IMR-90 (cell line): ENCODE data around the gene SKAP1. TPM values are rescaled to one million over a fixed set of nuclear protein-coding genes. Genes with fewer than 3 reads are reported as not detected.

Source experiments
- ATAC-seq: fragments of 200-7000 bp; cut with Tn5 transposase; 2 replicates; pipeline ENCODE4 v1.9.1; 2020; ENCODE audit warnings: low read depth, mild to moderate bottlenecking, moderate library complexity
- BruUV-seq: library from RNA; stranded (reverse); fragments of 400-500 nt; replicated peaks from 2 replicates; lab custom pipeline; 2021; lab: Mats Ljungman, UMichigan
- CTCF ChIA-PET: fragments of 300-600 bp; formaldehyde crosslinking; extraction: SDS; loops from one replicate; lab custom pipeline; 2021; ENCODE audit warnings: antibody characterized with exemption; lab: Yijun Ruan, JAX
- POLR2A ChIA-PET: fragments of 300-600 bp; sonication (Branson Sonifier 250); formaldehyde crosslinking; loops from one replicate; lab custom pipeline; 2022; ENCODE audit warnings: antibody characterized with exemption; ENCODE audit not compliant: unreplicated experiment; lab: Charles Lee
- DNase-seq: peaks from one replicate; pipeline ENCODE4 v3.0.0; 2013
- H2AFZ ChIP-seq: replicated peaks from 2 replicates; pipeline ENCODE3; 2013; ENCODE audit warnings: low read length, mild to moderate bottlenecking; ENCODE audit not compliant: poor library complexity
- H2AK5ac ChIP-seq: 2 replicates; pipeline ENCODE4 v1.6.1; 2013; ENCODE audit warnings: low read depth, low read length, inconsistent platforms
- H2AK9ac ChIP-seq: replicated peaks from 2 replicates; pipeline ENCODE3; 2013; ENCODE audit warnings: mild to moderate bottlenecking, low read depth, low read length, moderate library complexity; ENCODE audit not compliant: poor library complexity
- H2BK120ac ChIP-seq: 2 replicates; pipeline ENCODE4 v1.6.1; 2013; ENCODE audit warnings: low read depth, low read length, inconsistent platforms
- H2BK15ac ChIP-seq: 3 replicates; pipeline ENCODE4 v1.6.1; 2013; ENCODE audit warnings: low read depth, low read length, inconsistent platforms
- H2BK20ac ChIP-seq: 2 replicates; pipeline ENCODE4 v1.6.1; 2013; ENCODE audit warnings: low read depth, mild to moderate bottlenecking, inconsistent platforms, low read length, moderate library complexity
- H2BK5ac ChIP-seq: 2 replicates; pipeline ENCODE4 v1.6.1; 2013; ENCODE audit warnings: mild to moderate bottlenecking, low read depth, low read length, inconsistent platforms; ENCODE audit not compliant: poor library complexity, severe bottlenecking
- H3K14ac ChIP-seq: replicated peaks from 2 replicates; pipeline ENCODE4 v1.6.1; 2013; ENCODE audit warnings: low read depth, low read length, inconsistent platforms
- H3K18ac ChIP-seq: 2 replicates; pipeline ENCODE4 v1.6.1; 2013; ENCODE audit warnings: low read depth, low read length, control low read depth
- H3K23ac ChIP-seq: 2 replicates; pipeline ENCODE4 v1.6.1; 2013; ENCODE audit warnings: low read depth, low read length, inconsistent platforms
- H3K27ac ChIP-seq: 2 replicates; pipeline ENCODE4 v1.5.1; 2013; ENCODE audit warnings: mild to moderate bottlenecking, control low read depth, low read length; ENCODE audit not compliant: insufficient read depth
- H3K27me3 ChIP-seq: 2 replicates; pipeline ENCODE4 v1.6.1; 2013; ENCODE audit warnings: low read length; ENCODE audit not compliant: control insufficient read depth, insufficient read depth
- H3K36me3 ChIP-seq: 2 replicates; pipeline ENCODE4 v1.6.1; 2013; ENCODE audit warnings: low read length, mixed read lengths; ENCODE audit not compliant: control insufficient read depth, insufficient read depth
- H3K4ac ChIP-seq: 2 replicates; pipeline ENCODE4 v1.6.1; 2013; ENCODE audit warnings: low read depth, low read length, inconsistent platforms
- H3K4me1 ChIP-seq: 2 replicates; pipeline ENCODE4 v1.6.1; 2013; ENCODE audit warnings: low read length, mixed read lengths; ENCODE audit not compliant: control insufficient read depth, insufficient read depth
- H3K4me2 ChIP-seq: 2 replicates; pipeline ENCODE4 v1.6.1; 2013; ENCODE audit warnings: low read depth, mild to moderate bottlenecking, control low read depth, low read length, moderate library complexity
- H3K4me3 ChIP-seq: 2 replicates; pipeline ENCODE4 v1.5.1; 2013; ENCODE audit warnings: low read depth, mild to moderate bottlenecking, control low read depth, low read length, moderate library complexity; ENCODE audit not compliant: insufficient read depth
- H3K56ac ChIP-seq: 2 replicates; pipeline ENCODE4 v1.6.1; 2013; ENCODE audit warnings: low read length, inconsistent platforms; ENCODE audit not compliant: insufficient read depth; ENCODE audit errors: extremely low read depth
- H3K79me1 ChIP-seq, 2 experiments: 2 replicates each; pipeline ENCODE4 v1.6.1; 2013; ENCODE audit warnings: low read length in 2 of 2, inconsistent platforms in 1 of 2, low read depth in 1 of 2
- H3K9ac ChIP-seq: 2 replicates; pipeline ENCODE4 v1.6.1; 2013; ENCODE audit warnings: low read depth, low read length, control low read depth
- H3K9me1 ChIP-seq: 2 replicates; pipeline ENCODE4 v1.6.1; 2013; ENCODE audit warnings: low read length, inconsistent platforms; ENCODE audit not compliant: insufficient read depth
- H3K9me3 ChIP-seq: 2 replicates; pipeline ENCODE4 v1.6.1; 2013; ENCODE audit warnings: low read length; ENCODE audit not compliant: control insufficient read depth, insufficient read depth
- H4K20me1 ChIP-seq: 2 replicates; pipeline ENCODE4 v1.6.1; 2013; ENCODE audit warnings: low read length, inconsistent platforms; ENCODE audit not compliant: insufficient read depth
- H4K5ac ChIP-seq: 2 replicates; pipeline ENCODE4 v1.6.1; 2013; ENCODE audit warnings: mild to moderate bottlenecking, low read depth, low read length, control low read depth
- H4K8ac ChIP-seq, 2 experiments: 2 replicates each; pipeline ENCODE4 v1.6.1; 2013; ENCODE audit warnings: low read depth in 2 of 2, low read length in 2 of 2, control low read depth in 1 of 2, inconsistent platforms in 1 of 2
- H4K91ac ChIP-seq: 2 replicates; pipeline ENCODE4 v1.6.1; 2013; ENCODE audit warnings: low read depth, low read length, inconsistent platforms; ENCODE audit not compliant: insufficient read depth
- BHLHE40 ChIP-seq: fragments of 150-350 bp; IDR thresholded peaks from 2 replicates; pipeline ENCODE4 v1.6.1; 2016; ENCODE audit warnings: mild to moderate bottlenecking, low read depth, low read length
- CEBPB ChIP-seq: IDR thresholded peaks from 2 replicates; pipeline ENCODE4 v1.6.1; 2012; ENCODE audit warnings: low read depth, low read length, improper control_type of control experiment
- CHD1 ChIP-seq: IDR thresholded peaks from 2 replicates; pipeline ENCODE4 v1.6.1; 2012; ENCODE audit warnings: low read depth, low read length, improper control_type of control experiment
- CTCF ChIP-seq: conservative IDR thresholded peaks from 2 replicates; pipeline ENCODE4 v1.5.1; 2012; ENCODE audit warnings: mild to moderate bottlenecking, low read depth, low read length, improper control_type of control experiment
- FOS ChIP-seq: fragments of 150-350 bp; IDR thresholded peaks from 2 replicates; pipeline ENCODE4 v1.6.1; 2016; ENCODE audit warnings: low read depth, low read length
- MAFK ChIP-seq: IDR thresholded peaks from 2 replicates; pipeline ENCODE4 v1.6.1; 2012; ENCODE audit warnings: low read depth, low read length, improper control_type of control experiment
- MAZ ChIP-seq: IDR thresholded peaks from 2 replicates; pipeline ENCODE4 v1.6.1; 2012; ENCODE audit warnings: low read depth, mild to moderate bottlenecking, low read length, improper control_type of control experiment, moderate library complexity, borderline replicate concordance
- MXI1 ChIP-seq: IDR thresholded peaks from 2 replicates; pipeline ENCODE4 v1.6.1; 2012; ENCODE audit warnings: low read depth, mild to moderate bottlenecking, low read length, moderate library complexity, borderline replicate concordance
- NFE2L2 ChIP-seq: fragments of 150-350 bp; IDR thresholded peaks from 2 replicates; pipeline ENCODE4 v1.6.1; 2016; ENCODE audit warnings: low read depth, mild to moderate bottlenecking, low read length
- POLR2A ChIP-seq: IDR thresholded peaks from 2 replicates; pipeline ENCODE4 v1.6.1; 2012; ENCODE audit warnings: mild to moderate bottlenecking, low read depth, low read length
- RCOR1 ChIP-seq: IDR thresholded peaks from 2 replicates; pipeline ENCODE4 v1.6.1; 2012; ENCODE audit warnings: mild to moderate bottlenecking, low read length, improper control_type of control experiment; ENCODE audit not compliant: insufficient replicate concordance
- SMC3 ChIP-seq: fragments of 150-350 bp; IDR thresholded peaks from 2 replicates; pipeline ENCODE4 v1.6.1; 2016; ENCODE audit warnings: low read depth, mild to moderate bottlenecking, antibody characterized with exemption, low read length, moderate library complexity
- USF2 ChIP-seq: fragments of 150-350 bp; IDR thresholded peaks from 2 replicates; pipeline ENCODE4 v1.6.1; 2017; ENCODE audit warnings: mild to moderate bottlenecking, antibody characterized with exemption, low read length, low read depth
- WGBS, 2 experiments: methylation state at CpG; one replicate each; pipeline versions ENCODE4 v1.1.5 to v1.1.7; 2013; ENCODE audit warnings: missing lambda C conversion rate in 2 of 2; ENCODE audit not compliant: insufficient read length in 1 of 2; ENCODE audit errors: extremely low coverage in 2 of 2; 5-methylcytosine and 5-hydroxymethylcytosine counted together
- dilution Hi-C: fragments of 300-500 bp; cut with HindIII; formaldehyde crosslinking; loops from one replicate; pipeline ENCODE4 v1.14.3; 2018; ENCODE audit warnings: low sequenced_read_pairs; ENCODE audit not compliant: unreplicated experiment
- in situ Hi-C: fragments of 300-500 bp; cut with MboI; formaldehyde crosslinking; loops from 3 replicates; pipeline ENCODE4 v1.14.3; 2019; ENCODE audit warnings: low sequenced_read_pairs, inconsistent platforms, mixed read lengths
- intact Hi-C: fragments of 100-400 bp; cut with micrococcal nuclease; formaldehyde crosslinking; loops from 2 replicates; pipeline ENCODE4 v1.10.0; 2022
- polyA plus RNA-seq, 3 experiments: library from polyadenylated mRNA; depleted of rRNA; stranded (reverse); fragments of >200 nt; gene quantifications; 2 replicates each; pipeline ENCODE4 v1.2.3, GENCODE V29; 2012; ENCODE audit warnings: low replicate concordance in 1 of 3
- total RNA-seq: library from RNA; depleted of rRNA; stranded (reverse); fragments of >200 nt; gene quantifications from 2 replicates; pipeline ENCODE4 v1.2.3, GENCODE V29; 2012

Gene SKAP1
- total and polyA plus RNA-seq, 2 of the 4 experiments (the other 2 are of a cell fraction) = not detected

GRCh38 chr17:48368352-48368908 is 61.6 kb downstream of the SKAP1 start:
- Histone ChIP-seq H2AFZ (no peak overlapping the region), H3K56ac (no peak overlapping the region), H3K14ac (no peak overlapping the region), H3K27me3 (peaks cover 44% of the 10 kb centered on the region), H3K27ac (no peak overlapping the region), H2BK120ac (no peak overlapping the region), H2AK9ac (no peak overlapping the region), H3K79me1 (no peaks in the 10 kb centered on the region), H4K8ac (no peak overlapping the region), H2BK20ac (no peak overlapping the region), H2BK15ac (no peak overlapping the region), H2AK5ac (no peak overlapping the region), H3K23ac (no peak overlapping the region), H4K91ac (no peak overlapping the region), H3K36me3 (no peaks in the 10 kb centered on the region), H3K4me1 (no peaks in the 10 kb centered on the region), H3K9me1 (no peaks in the 10 kb centered on the region), H3K9ac (no peak overlapping the region), H3K4me3 (no peak overlapping the region), H4K5ac (no peak overlapping the region), H4K20me1 (no peaks in the 10 kb centered on the region), H3K4ac (no peak overlapping the region), H2BK5ac (no peak overlapping the region), H3K18ac (no peak overlapping the region), H3K9me3 (no peaks in the 10 kb centered on the region), H3K4me2 (no peak overlapping the region)
- no CpG with 5 or more reads among the region's 3 CpGs for whole genome bisulfite sequencing, 2 experiments
- dilution Hi-C loops (no loop called here), in situ Hi-C loops (no loop called here), intact Hi-C loops (no loop called here)
- ATAC-seq = no peak
- no TSS peak for BruUV-seq
- ChIA-PET POLR2A (no interaction called here), CTCF (no interaction called here)
- DNase-seq = no peak
- TF ChIP-seq CEBPB (no peak), NFE2L2 (no peak), RCOR1 (no peak), FOS (no peak), CTCF (no peak), MXI1 (no peak), POLR2A (no peak), MAZ (no peak), BHLHE40 (no peak), MAFK (no peak), CHD1 (no peak), USF2 (no peak), SMC3 (no peak)
